ENCODE results near the gene UBAP2. TPM values are rescaled to one million over a fixed set of nuclear protein-coding genes. Genes with fewer than 3 reads are reported as not detected.

UBAP2 gene
- total RNA-seq, 6 experiments from 2014 or later, result 28.7 to 34.9 (median 32.8) TPM

DNA sequence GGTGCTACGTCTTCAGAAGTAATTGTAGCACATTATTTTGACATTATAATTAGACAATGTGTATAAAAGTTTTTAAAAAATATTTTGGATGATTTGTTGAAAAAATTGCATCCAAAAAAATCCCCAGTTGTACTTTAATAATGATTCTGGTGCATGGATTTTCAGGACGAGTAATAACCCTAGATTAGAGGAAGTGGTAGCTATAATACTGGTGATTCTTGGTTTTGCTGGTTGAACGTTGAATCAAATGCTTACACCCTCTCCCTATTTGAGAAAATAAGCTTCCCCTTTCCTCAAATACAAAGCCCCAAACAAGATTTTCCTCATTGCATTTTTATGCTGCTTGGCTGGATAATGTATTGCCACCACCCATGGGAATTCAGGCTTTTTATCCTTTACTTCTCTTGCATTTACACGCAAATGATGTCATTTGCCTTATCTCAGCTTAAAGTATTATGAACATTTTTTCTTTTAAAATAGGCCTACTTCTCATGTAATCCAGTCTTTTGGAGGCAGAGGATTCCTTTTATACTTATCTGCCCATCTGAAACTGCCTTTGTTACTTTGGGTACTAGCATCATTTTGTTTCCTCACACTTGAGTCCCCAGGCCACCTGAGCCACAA, 145.4 kb downstream of the UBAP2 start:
- no peak for DNase-seq
- TF ChIP-seq CTCF (IDR thresholded peaks at IDR 0.05), result no peak
- Mint-ChIP-seq H3K27ac (no peak overlapping the region), H3K4me1 (ENCODE audit: low read depth) (peaks cover 5% of the 10 kb centered on the region), H3K27me3 (ENCODE audit: insufficient read depth) (no peaks in the 10 kb centered on the region; the same call in 1 of the 2 replicates), H3K9me3 (no peaks in the 10 kb centered on the region), H3K36me3 (ENCODE audit: low read depth) (peaks cover 9% of the 10 kb centered on the region; the same call in 1 of the 2 replicates), H3K4me3 (no peak overlapping the region)

GRCh38 chr9:33894316-33894715, 154.4 kb downstream of the UBAP2 start:
- no peak overlapping the region for H3K4me3 Mint-ChIP-seq
- DNase-seq, result no peak
- H3K36me3 Mint-ChIP-seq (ENCODE audit: low read depth), result peaks cover 5% of the 10 kb centered on the region; the same call in 1 of the 2 replicates
- H3K27me3 Mint-ChIP-seq (ENCODE audit: insufficient read depth), result no peaks in the 10 kb centered on the region; the same call in none of the 2 replicates
- TF ChIP-seq CTCF (IDR thresholded peaks at IDR 0.05), result no peak
- H3K27ac Mint-ChIP-seq, result no peak overlapping the region
- H3K4me1 Mint-ChIP-seq (ENCODE audit: low read depth), result peaks cover 9% of the 10 kb centered on the region; the same call in 1 of the 2 replicates
- H3K9me3 Mint-ChIP-seq, result no peaks in the 10 kb centered on the region

DNA sequence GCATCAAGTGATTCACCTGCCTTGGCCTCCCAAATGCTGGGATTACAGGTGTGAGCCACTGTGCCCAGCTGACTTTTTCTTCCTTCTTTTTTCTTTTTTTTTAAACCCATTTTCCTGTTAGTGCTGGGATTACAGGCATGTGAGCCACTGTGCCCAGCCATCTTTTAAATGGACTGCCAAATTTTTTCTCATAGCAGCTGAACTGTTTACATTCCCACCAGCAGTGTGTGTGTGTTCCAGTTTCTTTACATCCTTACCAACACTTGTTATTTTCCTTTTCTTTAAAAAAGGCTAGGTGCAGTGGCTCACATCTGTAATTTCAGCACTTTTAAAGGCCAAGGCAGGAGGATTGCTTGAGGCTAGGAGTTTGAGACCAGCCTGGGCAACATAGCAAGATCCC, 154.8 kb downstream of the UBAP2 start:
- no peaks in the 10 kb centered on the region; the same call in none of the 2 replicates for H3K27me3 Mint-ChIP-seq (ENCODE audit: insufficient read depth)
- H3K27ac Mint-ChIP-seq, result no peak overlapping the region
- H3K4me1 Mint-ChIP-seq (ENCODE audit: low read depth), result peaks cover 9% of the 10 kb centered on the region; the same call in 1 of the 2 replicates
- no peak overlapping the region for H3K4me3 Mint-ChIP-seq
- no peak for TF ChIP-seq CTCF (IDR thresholded peaks at IDR 0.05)
- DNase-seq, result no peak
- peaks cover 5% of the 10 kb centered on the region; the same call in 1 of the 2 replicates for H3K36me3 Mint-ChIP-seq (ENCODE audit: low read depth)
- no peaks in the 10 kb centered on the region for H3K9me3 Mint-ChIP-seq

DNA sequence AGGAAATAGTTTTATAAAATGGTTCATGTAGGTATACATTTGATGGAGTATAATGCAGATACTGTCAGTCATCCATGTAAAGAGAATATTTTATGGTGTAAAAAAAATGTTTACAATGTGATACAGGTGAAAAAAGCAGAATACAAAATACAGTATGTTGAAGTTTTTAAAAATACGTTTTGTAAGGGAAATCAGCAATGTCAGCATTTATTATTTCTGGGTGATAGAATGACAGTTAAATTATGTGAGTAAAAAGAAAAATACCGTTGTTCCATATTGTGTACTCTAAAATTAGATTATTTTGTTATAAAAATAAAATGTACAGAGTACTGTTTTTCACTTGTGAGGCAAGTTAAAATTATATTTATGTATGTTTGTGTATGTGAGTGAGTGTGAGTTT, 162.7 kb downstream of the UBAP2 start:
- no peaks in the 10 kb centered on the region; the same call in 1 of the 2 replicates for H3K27me3 Mint-ChIP-seq (ENCODE audit: insufficient read depth)
- no peak overlapping the region for H3K27ac Mint-ChIP-seq
- peaks cover 27% of the 10 kb centered on the region for H3K4me1 Mint-ChIP-seq (ENCODE audit: low read depth)
- no peaks in the 10 kb centered on the region for H3K9me3 Mint-ChIP-seq
- H3K4me3 Mint-ChIP-seq, result no peak overlapping the region
- DNase-seq, result no peak
- TF ChIP-seq CTCF (IDR thresholded peaks at IDR 0.05), result no peak
- peaks cover 5% of the 10 kb centered on the region; the same call in 1 of the 2 replicates for H3K36me3 Mint-ChIP-seq (ENCODE audit: low read depth)

DNA sequence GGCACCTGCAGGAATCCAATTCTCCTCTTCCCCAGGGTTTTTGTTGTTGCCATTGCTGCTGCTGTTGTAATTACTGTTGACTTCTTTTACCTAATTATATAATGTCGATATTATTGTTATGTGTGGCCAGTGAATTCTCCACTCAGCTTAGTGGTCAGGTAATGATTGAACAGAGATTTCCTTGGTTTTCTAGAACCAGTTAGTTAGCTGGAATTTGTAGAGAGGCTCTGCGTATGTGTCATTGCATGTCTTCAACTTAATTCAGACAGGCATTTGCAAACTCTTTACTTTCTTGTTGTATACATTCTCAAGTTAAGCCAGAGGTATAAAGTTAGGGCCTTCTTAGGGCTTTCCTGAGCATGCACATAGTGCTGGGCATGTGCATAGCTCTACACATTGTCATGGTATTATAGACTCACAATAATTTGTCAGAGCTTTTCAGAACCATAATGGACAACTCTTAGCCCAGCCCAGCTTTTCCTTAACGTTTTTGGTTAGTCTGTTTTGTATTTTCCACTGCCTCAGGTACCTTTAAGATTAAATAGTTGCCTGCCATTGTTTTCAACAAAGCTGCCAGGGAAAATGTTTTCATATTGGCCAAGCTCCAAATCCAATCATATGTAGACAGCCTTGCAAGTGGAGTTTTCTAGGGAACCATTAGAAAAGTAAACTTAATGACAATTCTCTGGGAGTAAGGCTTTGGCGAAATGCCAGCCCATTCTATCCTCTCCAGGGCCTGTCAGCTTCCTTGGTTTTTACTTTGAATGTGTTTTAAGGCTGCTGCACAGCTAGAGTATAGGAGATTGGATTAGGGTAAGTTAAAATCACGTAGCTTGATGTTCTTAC, 163.6 kb downstream of the UBAP2 start:
- Mint-ChIP-seq H3K27ac (no peak overlapping the region), H3K4me1 (ENCODE audit: low read depth) (peaks cover 35% of the 10 kb centered on the region), H3K27me3 (ENCODE audit: insufficient read depth) (no peaks in the 10 kb centered on the region; the same call in 1 of the 2 replicates), H3K4me3 (no peak overlapping the region), H3K9me3 (no peaks in the 10 kb centered on the region), H3K36me3 (ENCODE audit: low read depth) (peaks cover 5% of the 10 kb centered on the region; the same call in 1 of the 2 replicates)
- TF ChIP-seq CTCF (IDR thresholded peaks at IDR 0.05), result no peak
- DNase-seq, result peak; percentile 4

All from HFFc6 (cell line).